ENCODE data around the gene PATE3. TPM values are rescaled to one million over a fixed set of nuclear protein-coding genes. Genes with fewer than 3 reads are reported as not detected.

PATE3 gene, protein sequence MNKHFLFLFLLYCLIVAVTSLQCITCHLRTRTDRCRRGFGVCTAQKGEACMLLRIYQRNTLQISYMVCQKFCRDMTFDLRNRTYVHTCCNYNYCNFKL
- total RNA-seq = not detected in 2 replicates

DNA sequence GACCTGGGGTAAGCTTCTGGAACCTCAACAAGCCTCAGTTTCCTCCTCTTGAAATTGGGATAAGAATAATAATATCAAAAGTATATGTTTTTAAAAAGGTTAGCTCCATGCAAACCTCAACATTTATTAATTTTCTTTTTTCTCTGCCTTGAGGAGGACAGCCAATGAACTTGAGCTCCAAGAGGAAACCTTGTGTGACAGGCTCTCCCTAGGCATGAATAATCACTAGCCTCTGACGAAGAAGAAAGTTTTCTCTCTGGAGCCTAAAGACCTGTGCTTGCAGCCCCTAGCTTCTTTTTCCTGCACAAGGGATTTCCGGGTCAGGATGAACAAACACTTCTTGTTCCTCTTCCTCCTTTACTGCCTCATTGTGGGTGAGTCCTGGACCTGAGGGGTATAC lies at the start of gene PATE3:
Gene PATE3 (plus strand): TSS at position 301 of the 400 bp plus-strand sequence. CDS start 25 bp downstream, at position 326.

DNA sequence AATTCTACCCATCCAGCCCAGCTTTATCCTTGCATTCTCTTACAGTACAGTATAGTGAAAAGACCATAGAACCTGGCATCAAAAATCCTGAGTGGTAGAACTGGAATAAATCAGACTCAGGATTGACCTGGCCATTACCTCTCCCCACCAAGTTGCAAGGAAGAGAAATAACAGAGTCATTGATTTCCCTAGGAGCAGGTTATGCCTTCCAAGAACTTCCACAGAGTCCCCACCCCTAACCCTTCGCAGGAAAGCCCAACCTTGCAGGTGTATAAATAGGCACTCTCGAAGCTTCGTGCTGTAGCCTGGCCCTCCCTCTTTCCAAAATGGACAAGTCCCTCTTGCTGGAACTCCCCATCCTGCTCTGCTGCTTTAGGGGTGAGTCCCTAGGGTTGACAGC lies 41.9 kb upstream of the PATE3 start, which contains the start of gene PATE1:
Gene PATE1 (plus strand): TSS at position 301 of the 400 bp plus-strand sequence. CDS start 26 bp downstream, at position 327.

GRCh38 chr11:125778728-125779127 lies 9.2 kb upstream of the PATE3 start, which contains the start of gene PATE2:
Gene PATE2 (minus strand): TSS chr11:125778828. CDS start chr11:125778773, 55 bp downstream.

GRCh38 chr11:125833016-125833415 lies 45.1 kb downstream of the PATE3 start, which contains the start of gene PATE4:
Gene PATE4 (plus strand): TSS chr11:125833316. CDS start chr11:125833360, 44 bp downstream.

Other genes with a start within 250 kb of the PATE3 start
- 75.3 and 124 TPM in 2 replicates for gene EI24, start 218.7 kb upstream of the PATE3 start, total RNA-seq
- 348 and 594 TPM in 2 replicates for gene STT3A, start 195.3 kb upstream of the PATE3 start, total RNA-seq
- 11.6 and 55.7 TPM in 2 replicates for gene CHEK1, start 163.0 kb upstream of the PATE3 start, total RNA-seq
- gene ACRV1, start 107.3 kb upstream of the PATE3 start, total RNA-seq = not detected in 2 replicates
- gene PATE1, start 41.8 kb upstream of the PATE3 start, total RNA-seq = not detected in 2 replicates
- 0.29 TPM in 1 of 2 replicates, not detected in the other for gene PATE2, start 9.3 kb upstream of the PATE3 start, total RNA-seq
- not detected in 2 replicates for gene PATE4, start 45.2 kb downstream of the PATE3 start, total RNA-seq
- 2.8 and 11.5 TPM in 2 replicates for gene HYLS1, start 99.5 kb downstream of the PATE3 start, total RNA-seq
- 8.4 and 9.2 TPM in 2 replicates for gene PUS3, start 115.1 kb downstream of the PATE3 start, total RNA-seq
- not detected in 2 replicates for gene DDX25, start 116.4 kb downstream of the PATE3 start, total RNA-seq
- not detected in 2 replicates for gene VSIG10L2, start 157.9 kb downstream of the PATE3 start, total RNA-seq